IPS-20b (cell line): ENCODE results near the gene PLLP.

Experiments used
- H3K27ac ChIP-seq: one replicate; pipeline ENCODE4 v1.5.1; 2013; ENCODE audit warnings: low read length
- H3K27me3 ChIP-seq: 2 replicates; pipeline ENCODE4 v1.6.1; 2013; ENCODE audit warnings: mild to moderate bottlenecking, low read length, inconsistent platforms; ENCODE audit not compliant: insufficient read depth
- H3K36me3 ChIP-seq: 2 replicates; pipeline ENCODE4 v1.6.1; 2013; ENCODE audit warnings: low read depth, mild to moderate bottlenecking, inconsistent platforms, low read length, moderate library complexity; ENCODE audit not compliant: insufficient read depth
- H3K4me1 ChIP-seq: 2 replicates; pipeline ENCODE4 v1.6.1; 2013; ENCODE audit warnings: mild to moderate bottlenecking, control low read depth, inconsistent platforms, low read length, moderate library complexity; ENCODE audit not compliant: insufficient read depth
- H3K4me3 ChIP-seq: 2 replicates; pipeline ENCODE4 v1.5.1; 2013; ENCODE audit warnings: mild to moderate bottlenecking, low read length, inconsistent platforms
- H3K9ac ChIP-seq: 2 replicates; pipeline ENCODE4 v1.6.1; 2013; ENCODE audit warnings: low read depth, mild to moderate bottlenecking, inconsistent platforms, low read length, moderate library complexity
- H3K9me3 ChIP-seq: 2 replicates; pipeline ENCODE4 v1.6.1; 2013; ENCODE audit warnings: mild to moderate bottlenecking, low read depth, low read length, inconsistent platforms; ENCODE audit not compliant: insufficient read depth

Gene PLLP

DNA sequence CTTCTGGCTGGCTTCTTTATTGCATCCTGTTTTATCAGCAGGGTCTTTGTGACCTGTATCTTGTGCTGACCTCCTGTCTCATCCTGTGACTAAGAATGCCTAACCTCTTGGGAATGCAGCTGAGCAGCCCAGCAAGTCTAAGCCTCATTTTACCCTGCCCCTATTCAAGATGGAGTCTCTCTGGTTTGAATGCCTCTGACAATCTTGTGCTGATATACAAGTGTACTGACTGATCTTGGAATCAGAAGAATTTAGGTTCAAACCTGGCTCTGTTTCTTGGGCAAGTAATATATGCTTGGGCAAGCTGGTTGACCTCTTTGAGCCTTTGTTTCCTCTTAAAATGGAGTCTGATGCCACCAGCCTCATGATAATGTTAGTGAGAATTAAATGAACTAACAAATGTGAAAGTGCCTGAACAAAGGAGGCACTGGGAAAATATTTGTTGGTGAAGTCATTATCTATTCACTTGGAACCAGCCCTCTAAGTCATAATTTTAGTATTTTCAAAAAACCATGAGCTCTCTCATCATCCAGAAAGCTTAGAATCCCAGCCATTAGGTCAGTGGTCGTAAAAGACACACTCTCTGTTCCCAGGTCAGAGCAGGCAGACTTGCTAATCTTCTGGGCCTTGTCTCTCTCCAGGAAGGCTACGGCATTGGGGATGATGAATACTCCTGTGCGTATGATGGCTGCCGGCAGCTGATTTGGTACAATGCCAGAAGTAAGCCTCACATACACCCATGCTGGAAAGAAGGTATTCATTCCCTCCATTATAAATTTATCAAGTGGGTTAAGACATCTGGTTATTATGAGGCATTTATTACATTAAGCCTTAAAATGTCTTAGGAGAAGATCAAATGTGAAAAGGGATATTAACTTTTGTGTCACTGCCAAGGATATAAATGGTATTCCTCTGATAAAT lies 57.5 kb downstream of the PLLP start:
- H3K9ac ChIP-seq, result no peak overlapping the region
- H3K9me3 ChIP-seq, result no peaks in the 10 kb centered on the region
- H3K4me1 ChIP-seq, result no peaks in the 10 kb centered on the region
- peaks cover 85% of the 10 kb centered on the region for H3K36me3 ChIP-seq
- H3K27ac ChIP-seq, result no peak overlapping the region
- H3K27me3 ChIP-seq, result no peaks in the 10 kb centered on the region
- no peak overlapping the region for H3K4me3 ChIP-seq

DNA sequence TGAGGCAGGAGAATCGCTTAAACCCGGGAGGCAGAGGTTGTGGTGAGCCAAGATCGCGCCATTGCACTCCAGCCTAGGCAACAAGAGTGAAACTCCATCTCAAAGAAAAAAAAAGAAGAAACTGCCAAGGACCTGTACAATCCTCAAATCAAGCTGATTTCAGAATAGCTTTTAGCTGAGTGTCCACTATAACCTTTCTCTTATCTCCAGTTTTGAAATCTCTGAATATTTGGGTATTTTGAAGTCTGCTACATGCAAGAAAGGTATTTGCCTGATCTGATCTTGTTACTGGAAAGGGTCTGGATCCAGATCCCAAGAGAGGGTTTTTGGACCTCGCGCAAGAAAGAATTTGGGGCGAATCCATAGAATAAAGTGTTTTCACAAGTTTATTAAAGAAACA lies 58.5 kb downstream of the PLLP start:
- no peaks in the 10 kb centered on the region for H3K9me3 ChIP-seq
- H3K4me1 ChIP-seq, result no peaks in the 10 kb centered on the region

DNA sequence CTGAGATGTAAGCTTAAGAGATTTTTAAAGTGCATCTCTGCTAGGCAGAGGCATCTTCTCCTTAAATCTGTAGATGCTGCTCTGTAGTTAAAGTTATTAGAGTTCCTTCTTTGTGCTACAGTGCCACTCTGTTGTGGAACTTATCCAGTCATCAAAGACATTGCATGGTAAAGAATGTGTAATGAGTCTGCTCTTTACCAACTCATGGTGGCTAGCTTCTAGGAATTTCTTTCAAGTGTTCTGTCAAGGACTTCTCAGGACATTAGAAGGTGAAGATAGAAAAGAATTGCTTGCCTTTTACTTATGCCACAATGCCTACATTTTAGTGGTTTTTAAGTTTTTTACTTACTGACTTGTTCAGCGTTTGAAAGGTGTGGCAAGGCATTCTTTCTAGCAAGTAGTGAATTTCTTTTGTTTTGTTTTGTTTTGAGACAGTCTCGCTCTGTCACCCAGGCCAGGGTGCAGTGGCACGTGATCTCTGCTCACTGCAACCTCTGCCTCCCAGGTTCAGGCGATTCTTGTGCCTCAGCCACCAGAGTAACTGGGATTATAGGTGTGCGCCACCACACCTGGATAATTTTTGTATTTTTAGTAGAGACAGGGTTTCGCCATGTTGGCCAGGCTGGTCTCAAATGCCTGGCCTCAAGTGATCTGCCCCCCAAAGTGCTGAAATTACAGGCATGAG lies 59.7 kb downstream of the PLLP start:
- Histone ChIP-seq H3K4me1 (no peaks in the 10 kb centered on the region), H3K36me3 (peaks cover 80% of the 10 kb centered on the region), H3K9ac (no peak overlapping the region), H3K27ac (no peak overlapping the region), H3K27me3 (no peaks in the 10 kb centered on the region), H3K4me3 (no peak overlapping the region), H3K9me3 (no peaks in the 10 kb centered on the region)

More for the DNA sequence above, 58.5 kb downstream of the PLLP start:
- no peak overlapping the region for H3K4me3 ChIP-seq
- no peak overlapping the region for H3K27ac ChIP-seq
- H3K36me3 ChIP-seq, result peaks cover 85% of the 10 kb centered on the region
- H3K27me3 ChIP-seq, result no peaks in the 10 kb centered on the region
- H3K9ac ChIP-seq, result no peak overlapping the region

DNA sequence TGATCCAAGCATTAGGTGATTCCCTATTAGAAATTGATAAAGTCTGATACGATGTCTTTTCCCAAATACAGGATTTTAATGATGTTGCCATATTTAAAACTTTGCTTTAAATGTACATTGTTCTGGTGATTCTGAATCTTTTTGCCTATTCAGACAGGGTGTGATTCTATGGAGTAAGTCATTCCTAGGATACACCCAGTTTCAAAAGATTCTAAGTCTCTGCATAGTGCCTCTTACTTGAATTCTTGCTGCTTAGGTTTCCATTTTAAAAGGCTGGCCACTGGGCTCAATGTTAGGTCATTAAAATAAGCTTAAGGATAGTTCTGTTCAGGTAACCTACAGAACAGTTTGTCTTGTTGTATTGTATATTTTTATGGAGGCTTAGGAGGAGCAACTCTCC lies 61.4 kb downstream of the PLLP start:
- Histone ChIP-seq H3K9ac (no peak overlapping the region), H3K27me3 (no peaks in the 10 kb centered on the region), H3K4me3 (no peak overlapping the region), H3K4me1 (no peaks in the 10 kb centered on the region), H3K9me3 (no peaks in the 10 kb centered on the region), H3K36me3 (peaks cover 80% of the 10 kb centered on the region), H3K27ac (no peak overlapping the region)

DNA sequence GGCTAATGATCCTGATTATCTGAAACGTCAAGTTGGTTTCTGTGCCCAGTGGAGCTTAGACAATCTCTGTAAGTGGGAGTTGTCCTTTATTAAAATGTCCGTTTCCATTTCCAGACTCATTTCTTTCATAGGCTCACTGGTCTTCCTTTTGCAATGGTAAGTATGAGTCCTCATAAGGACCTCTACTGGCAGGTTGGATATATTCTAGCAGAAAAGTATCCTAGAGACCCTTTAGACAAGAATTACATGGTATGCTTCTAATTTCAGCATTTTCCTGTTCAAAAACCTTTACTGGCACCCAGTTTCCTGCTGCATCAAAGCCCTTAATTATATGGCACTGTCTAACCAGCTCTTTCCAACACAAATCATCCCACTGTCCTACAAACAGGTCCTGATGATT lies 67.5 kb downstream of the PLLP start:
- Histone ChIP-seq H3K4me1 (no peaks in the 10 kb centered on the region), H3K9me3 (no peaks in the 10 kb centered on the region), H3K36me3 (peaks cover 82% of the 10 kb centered on the region), H3K27me3 (no peaks in the 10 kb centered on the region), H3K27ac (no peak overlapping the region), H3K4me3 (no peak overlapping the region), H3K9ac (no peak overlapping the region)

GRCh38 chr16:57213462-57213861 lies 71.0 kb downstream of the PLLP start:
- H3K27me3 ChIP-seq, result no peaks in the 10 kb centered on the region
- H3K9me3 ChIP-seq, result no peaks in the 10 kb centered on the region
- no peaks in the 10 kb centered on the region for H3K4me1 ChIP-seq
- no peak overlapping the region for H3K9ac ChIP-seq
- H3K27ac ChIP-seq, result no peak overlapping the region
- peaks cover 73% of the 10 kb centered on the region for H3K36me3 ChIP-seq
- H3K4me3 ChIP-seq, result no peak overlapping the region

- no peaks in the 10 kb centered on the region for H3K27me3 ChIP-seq
- H3K4me3 ChIP-seq, result no peak overlapping the region
- no peak overlapping the region for H3K9ac ChIP-seq
- H3K36me3 ChIP-seq, result peaks cover 69% of the 10 kb centered on the region
- H3K9me3 ChIP-seq, result no peaks in the 10 kb centered on the region
- no peaks in the 10 kb centered on the region for H3K4me1 ChIP-seq
- H3K27ac ChIP-seq, result no peak overlapping the region
Measured at GRCh38 chr16:57209780-57210179, 74.7 kb downstream of the PLLP start.

DNA sequence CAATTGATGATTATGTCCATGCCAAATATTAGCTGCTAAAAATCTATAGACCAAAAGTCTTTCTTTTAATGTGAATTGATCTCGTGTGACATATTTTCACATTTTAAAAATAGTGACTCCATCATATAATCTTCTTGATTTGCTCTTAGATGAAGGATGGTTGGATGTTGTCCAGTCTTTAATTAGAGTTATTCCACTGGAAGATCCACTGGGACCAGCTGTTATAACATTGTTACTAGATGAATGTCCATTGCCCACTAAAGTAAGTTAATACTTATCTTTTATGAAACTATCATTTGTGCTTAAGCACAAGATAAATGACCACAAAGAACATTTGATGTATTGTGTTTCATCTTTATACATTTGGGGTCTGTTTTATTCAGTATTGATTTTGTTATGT lies 75.5 kb downstream of the PLLP start:
- Histone ChIP-seq H3K36me3 (peaks cover 65% of the 10 kb centered on the region), H3K4me1 (no peaks in the 10 kb centered on the region), H3K27me3 (no peaks in the 10 kb centered on the region), H3K9ac (no peak overlapping the region), H3K27ac (no peak overlapping the region), H3K9me3 (no peaks in the 10 kb centered on the region), H3K4me3 (no peak overlapping the region)
